ENCODE results near the gene SLC20A1. TPM values are rescaled to one million over a fixed set of nuclear protein-coding genes. Genes with fewer than 3 reads are reported as not detected.
A peak's percentile ranks its signal among the peaks of the same experiment; 100 is the strongest.

The SLC20A1 gene
- total RNA-seq, 5 donors from 2014 or later (not counting 1 experiment from before 2014, with no cell fraction given), result 65.8 to 135 (median 83.0) TPM

GRCh38 chr2:112691881-112692281 lies 46.1 kb downstream of the SLC20A1 start:
- no peak for DNase-seq
- Mint-ChIP-seq H3K4me1 (peaks cover 28 to 32% (median 29%) of the 10 kb centered on the region in 3 donors), H3K9me3 (no peaks in the 10 kb centered on the region), H3K27ac (peak overlapping the region; percentile 13 to 53), H3K4me3 (no peak overlapping the region), H3K27me3 (no peaks in the 10 kb centered on the region), H3K36me3 (no peaks in the 10 kb centered on the region)
- no CpG with 5 or more reads among the region's 4 CpGs for WGBS (ENCODE audit: insufficient coverage)
- Histone ChIP-seq H3K4me1 (ENCODE audit: control insufficient read depth in 1 of 2, extremely low read depth in 1 of 2, insufficient read depth in 2 of 2, low read length in 2 of 2) (peaks cover 4 to 30% of the 10 kb centered on the region in 2 experiments), H3K4me3 (ENCODE audit: control insufficient read depth in 1 of 2, extremely low read depth in 1 of 2, low read length in 1 of 2) (no peak overlapping the region), H3K9me3 (no peaks in the 10 kb centered on the region), H3K36me3 (ENCODE audit: control insufficient read depth in 2 of 2, extremely low read depth in 1 of 2, insufficient read depth in 1 of 2, low read length in 1 of 2) (no peaks in the 10 kb centered on the region), H3K27me3 (replicated peaks in 1 of 2; ENCODE audit: control insufficient read depth in 2 of 2, extremely low read depth in 1 of 2, insufficient read depth in 2 of 2, low read length in 1 of 2) (no peaks in the 10 kb centered on the region), H3K27ac (ENCODE audit: low read length) (no peak overlapping the region)
- ChIA-PET CTCF (interaction anchor here (1.2 to 4.3 kb wide), 8 partner anchors 44 to 433 kb away, joined by 3 to 40 read pairs (median 4); no protein-coding TSS in a partner anchor), POLR2A (interaction anchor here in 1 of 2 donors (0.9 kb wide), 1 partner anchor 107 kb away, joined by 3 read pairs; the partner anchor contains the start of gene CHCHD5)
- no peak for ATAC-seq (replicated peaks in 1 of 4)

- ATAC-seq (replicated peaks in 1 of 4) (peak; percentile 72 to 90 (median 80)), DNase-seq (peak in 31 of 35 experiments; percentile 5 to 58 (median 21))
- no peaks in the 10 kb centered on the region for H3K27me3 ChIP-seq (replicated peaks in 1 of 2; ENCODE audit: control insufficient read depth in 2 of 2, extremely low read depth in 1 of 2, insufficient read depth in 2 of 2, low read length in 1 of 2)
- Mint-ChIP-seq H3K4me1 (peaks cover 28 to 32% (median 29%) of the 10 kb centered on the region in 3 donors), H3K9me3 (no peaks in the 10 kb centered on the region), H3K4me3 (no peak overlapping the region), H3K36me3 (no peaks in the 10 kb centered on the region), H3K27ac (peak overlapping the region; percentile 53 to 86), H3K27me3 (no peaks in the 10 kb centered on the region)
- H3K36me3 ChIP-seq (ENCODE audit: control insufficient read depth in 2 of 2, extremely low read depth in 1 of 2, insufficient read depth in 1 of 2, low read length in 1 of 2), result no peaks in the 10 kb centered on the region
- no peaks in the 10 kb centered on the region for H3K9me3 ChIP-seq
- POLR2A ChIA-PET, result interaction anchor here in 1 of 2 donors (0.9 kb wide), 1 partner anchor 108 kb away, joined by 3 read pairs; the partner anchor contains the start of gene CHCHD5
- CTCF ChIA-PET, result interaction anchor here (0.7 to 4.3 kb wide), 7 partner anchors 45 to 433 kb away, joined by 3 to 40 read pairs (median 4); no protein-coding TSS in a partner anchor
- H3K27ac ChIP-seq (ENCODE audit: low read length), result peak overlapping the region; percentile 27
- H3K4me1 ChIP-seq (ENCODE audit: control insufficient read depth in 1 of 2, extremely low read depth in 1 of 2, insufficient read depth in 2 of 2, low read length in 2 of 2), result peaks cover 4 to 30% of the 10 kb centered on the region in 2 experiments
- 7% methylated on average over 5 of the region's 5 CpGs for WGBS (ENCODE audit: insufficient coverage)
- H3K4me3 ChIP-seq (ENCODE audit: control insufficient read depth in 1 of 2, extremely low read depth in 1 of 2, low read length in 1 of 2), result no peak overlapping the region
These were observed 46.8 kb downstream of the SLC20A1 start for GRCh38 chr2:112692495-112692911.

- POLR2A ChIA-PET, result interaction anchor here in 1 of 2 donors (0.9 kb wide), 1 partner anchor 108 kb away, joined by 3 read pairs; the partner anchor contains the start of gene CHCHD5
- H3K4me1 ChIP-seq (ENCODE audit: control insufficient read depth in 1 of 2, extremely low read depth in 1 of 2, insufficient read depth in 2 of 2, low read length in 2 of 2), result peaks cover 4 to 30% of the 10 kb centered on the region in 2 experiments
- CTCF ChIA-PET, result interaction anchor here (0.7 to 4.3 kb wide), 7 partner anchors 45 to 434 kb away, joined by 3 to 40 read pairs (median 4); no protein-coding TSS in a partner anchor
- Mint-ChIP-seq H3K27me3 (no peaks in the 10 kb centered on the region), H3K27ac (peak overlapping the region; percentile 53 to 86), H3K4me3 (no peak overlapping the region), H3K9me3 (no peaks in the 10 kb centered on the region), H3K4me1 (peaks cover 28 to 32% (median 29%) of the 10 kb centered on the region in 3 donors), H3K36me3 (no peaks in the 10 kb centered on the region)
- no CpG with 5 or more reads among the region's 1 CpG for WGBS (ENCODE audit: insufficient coverage)
- ATAC-seq (replicated peaks in 1 of 4) (no peak), DNase-seq (no peak)
- no peak overlapping the region for H3K4me3 ChIP-seq (ENCODE audit: control insufficient read depth in 1 of 2, extremely low read depth in 1 of 2, low read length in 1 of 2)
- H3K27me3 ChIP-seq (replicated peaks in 1 of 2; ENCODE audit: control insufficient read depth in 2 of 2, extremely low read depth in 1 of 2, insufficient read depth in 2 of 2, low read length in 1 of 2), result no peaks in the 10 kb centered on the region
- H3K27ac ChIP-seq (ENCODE audit: low read length), result peak overlapping the region; percentile 27
- no peaks in the 10 kb centered on the region for H3K9me3 ChIP-seq
- no peaks in the 10 kb centered on the region for H3K36me3 ChIP-seq (ENCODE audit: control insufficient read depth in 2 of 2, extremely low read depth in 1 of 2, insufficient read depth in 1 of 2, low read length in 1 of 2)
These were observed 47.2 kb downstream of the SLC20A1 start for GRCh38 chr2:112692918-112693317.

GRCh38 chr2:112693596-112693995 lies 47.9 kb downstream of the SLC20A1 start:
- DNase-seq (no peak), ATAC-seq (replicated peaks in 1 of 4) (no peak)
- Histone ChIP-seq H3K4me3 (ENCODE audit: control insufficient read depth in 1 of 2, extremely low read depth in 1 of 2, low read length in 1 of 2) (no peak overlapping the region), H3K27ac (ENCODE audit: low read length) (no peak overlapping the region), H3K36me3 (ENCODE audit: control insufficient read depth in 2 of 2, extremely low read depth in 1 of 2, insufficient read depth in 1 of 2, low read length in 1 of 2) (no peaks in the 10 kb centered on the region), H3K9me3 (no peaks in the 10 kb centered on the region), H3K4me1 (ENCODE audit: control insufficient read depth in 1 of 2, extremely low read depth in 1 of 2, insufficient read depth in 2 of 2, low read length in 2 of 2) (peaks cover 4 to 30% of the 10 kb centered on the region in 2 experiments), H3K27me3 (replicated peaks in 1 of 2; ENCODE audit: control insufficient read depth in 2 of 2, extremely low read depth in 1 of 2, insufficient read depth in 2 of 2, low read length in 1 of 2) (no peaks in the 10 kb centered on the region)
- POLR2A ChIA-PET, result interaction anchor here in 1 of 2 donors (0.7 kb wide), 1 partner anchor 12 kb away, joined by 8 read pairs; no protein-coding TSS in a partner anchor
- WGBS (ENCODE audit: insufficient coverage), result 97% methylated on average over 4 of the region's 9 CpGs
- Mint-ChIP-seq H3K36me3 (no peaks in the 10 kb centered on the region), H3K4me1 (peaks cover 28 to 32% (median 29%) of the 10 kb centered on the region in 3 donors), H3K4me3 (no peak overlapping the region), H3K27ac (peak overlapping the region in 1 of 2 donors; percentile 58), H3K27me3 (no peaks in the 10 kb centered on the region), H3K9me3 (no peaks in the 10 kb centered on the region)
- CTCF ChIA-PET, result interaction anchor here in 1 of 2 donors (1.0 kb wide), 1 partner anchor 64 kb away, joined by 4 read pairs; no protein-coding TSS in a partner anchor

- H3K9me3 ChIP-seq, result no peaks in the 10 kb centered on the region
- Mint-ChIP-seq H3K9me3 (no peaks in the 10 kb centered on the region), H3K27me3 (no peaks in the 10 kb centered on the region), H3K27ac (no peak overlapping the region), H3K4me1 (peaks cover 28 to 32% (median 29%) of the 10 kb centered on the region in 3 donors), H3K36me3 (no peaks in the 10 kb centered on the region), H3K4me3 (no peak overlapping the region)
- H3K4me1 ChIP-seq (ENCODE audit: control insufficient read depth in 1 of 2, extremely low read depth in 1 of 2, insufficient read depth in 2 of 2, low read length in 2 of 2), result peaks cover 4 to 30% of the 10 kb centered on the region in 2 experiments
- H3K4me3 ChIP-seq (ENCODE audit: control insufficient read depth in 1 of 2, extremely low read depth in 1 of 2, low read length in 1 of 2), result no peak overlapping the region
- H3K36me3 ChIP-seq (ENCODE audit: control insufficient read depth in 2 of 2, extremely low read depth in 1 of 2, insufficient read depth in 1 of 2, low read length in 1 of 2), result no peaks in the 10 kb centered on the region
- H3K27ac ChIP-seq (ENCODE audit: low read length), result no peak overlapping the region
- no peak for ATAC-seq (replicated peaks in 1 of 4)
- no peaks in the 10 kb centered on the region for H3K27me3 ChIP-seq (replicated peaks in 1 of 2; ENCODE audit: control insufficient read depth in 2 of 2, extremely low read depth in 1 of 2, insufficient read depth in 2 of 2, low read length in 1 of 2)
- ChIA-PET CTCF (no interaction called here), POLR2A (interaction anchor here (0.6 to 0.7 kb wide), 2 partner anchors 12 to 17 kb away, joined by 3 to 8 read pairs; no protein-coding TSS in a partner anchor)
- DNase-seq, result no peak
- WGBS (ENCODE audit: insufficient coverage), result 98% methylated on average over 8 of the region's 12 CpGs
These were observed 48.4 kb downstream of the SLC20A1 start for GRCh38 chr2:112694182-112694581.

GRCh38 chr2:112698834-112699515 lies 53.2 kb downstream of the SLC20A1 start:
- Histone ChIP-seq H3K9me3 (no peaks in the 10 kb centered on the region), H3K27ac (ENCODE audit: low read length) (no peak overlapping the region), H3K27me3 (replicated peaks in 1 of 2; ENCODE audit: control insufficient read depth in 2 of 2, extremely low read depth in 1 of 2, insufficient read depth in 2 of 2, low read length in 1 of 2) (no peaks in the 10 kb centered on the region), H3K4me3 (ENCODE audit: control insufficient read depth in 1 of 2, extremely low read depth in 1 of 2, low read length in 1 of 2) (no peak overlapping the region), H3K36me3 (ENCODE audit: control insufficient read depth in 2 of 2, extremely low read depth in 1 of 2, insufficient read depth in 1 of 2, low read length in 1 of 2) (no peaks in the 10 kb centered on the region), H3K4me1 (ENCODE audit: control insufficient read depth in 1 of 2, extremely low read depth in 1 of 2, insufficient read depth in 2 of 2, low read length in 2 of 2) (no peaks in the 10 kb centered on the region)
- no peak overlapping the region for H3K4me3 Mint-ChIP-seq
- H3K27me3 Mint-ChIP-seq, result no peaks in the 10 kb centered on the region
- ChIA-PET CTCF (interaction anchor here in 1 of 2 donors (0.5 to 1.2 kb wide), 3 partner anchors 11 to 100 kb away, joined by 3 to 6 read pairs (median 4); no protein-coding TSS in a partner anchor), POLR2A (no interaction called here)
- H3K36me3 Mint-ChIP-seq, result no peaks in the 10 kb centered on the region
- ATAC-seq (replicated peaks in 1 of 4), result no peak
- H3K9me3 Mint-ChIP-seq, result no peaks in the 10 kb centered on the region
- DNase-seq, result no peak
- H3K4me1 Mint-ChIP-seq, result peaks cover 0 to 2% (median 0%) of the 10 kb centered on the region in 3 donors
- no CpG with 5 or more reads among the region's 3 CpGs for WGBS (ENCODE audit: insufficient coverage)
- H3K27ac Mint-ChIP-seq, result no peak overlapping the region

Data from T-cell (primary cell).